ENCODE results near the gene IWS1.

The IWS1 gene

DNA sequence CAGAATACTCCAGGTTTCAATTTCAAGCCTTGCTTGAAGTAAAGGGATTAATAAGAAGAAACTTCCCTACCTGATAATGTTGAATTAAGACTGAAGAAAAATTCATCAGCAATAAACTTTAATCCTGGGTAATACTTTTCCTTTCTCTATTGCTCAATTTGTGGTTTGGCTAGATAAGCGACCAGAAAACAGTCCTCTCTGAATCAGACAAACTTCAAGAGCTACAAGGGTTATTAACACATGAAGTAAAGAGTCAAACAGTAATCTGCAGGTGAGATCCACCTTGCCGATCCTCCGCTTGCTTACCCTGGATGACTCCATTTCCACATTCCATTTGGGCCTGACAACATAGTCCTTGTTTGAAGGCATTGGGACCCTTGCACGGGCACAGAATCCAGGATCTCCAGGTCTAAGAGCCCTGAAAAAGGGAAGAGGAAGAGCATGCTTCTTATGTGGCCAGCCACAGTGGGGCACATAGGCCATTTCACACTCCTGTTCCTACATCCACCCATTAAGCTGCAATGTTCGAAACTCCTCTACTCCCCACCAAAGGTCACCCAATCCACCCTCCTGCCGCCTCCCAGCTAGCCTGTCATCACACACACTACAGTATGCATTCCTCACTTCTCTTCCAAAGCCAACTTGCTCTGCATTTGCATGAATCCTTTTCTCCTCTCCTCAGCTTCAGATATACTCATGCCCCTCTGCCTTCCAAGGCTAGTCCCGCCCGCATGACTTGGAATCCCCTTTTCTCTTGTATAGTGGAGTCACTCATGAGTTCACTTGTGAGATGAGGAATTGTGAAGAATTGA, 39.8 kb downstream of the IWS1 start:
- no peak for DNase-seq

DNA sequence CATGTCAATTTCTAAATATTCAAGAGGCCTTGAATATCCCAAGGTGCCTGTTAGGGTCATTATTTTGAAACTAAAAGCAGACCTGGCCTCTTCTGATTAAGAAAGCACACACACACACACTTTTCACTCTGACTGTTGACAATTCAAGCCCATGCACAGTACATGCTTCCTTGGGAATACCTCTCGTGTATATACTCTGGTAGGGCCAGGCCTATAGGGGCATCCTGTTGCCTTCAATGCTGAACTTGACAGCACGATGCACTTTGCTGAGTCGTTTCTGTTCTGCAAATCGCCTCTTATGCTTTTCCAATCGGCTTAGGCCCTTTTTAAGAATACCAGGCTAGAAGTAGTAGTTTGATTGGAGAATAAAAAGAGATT, 40.6 kb downstream of the IWS1 start:
- DNase-seq, result no peak

DNA sequence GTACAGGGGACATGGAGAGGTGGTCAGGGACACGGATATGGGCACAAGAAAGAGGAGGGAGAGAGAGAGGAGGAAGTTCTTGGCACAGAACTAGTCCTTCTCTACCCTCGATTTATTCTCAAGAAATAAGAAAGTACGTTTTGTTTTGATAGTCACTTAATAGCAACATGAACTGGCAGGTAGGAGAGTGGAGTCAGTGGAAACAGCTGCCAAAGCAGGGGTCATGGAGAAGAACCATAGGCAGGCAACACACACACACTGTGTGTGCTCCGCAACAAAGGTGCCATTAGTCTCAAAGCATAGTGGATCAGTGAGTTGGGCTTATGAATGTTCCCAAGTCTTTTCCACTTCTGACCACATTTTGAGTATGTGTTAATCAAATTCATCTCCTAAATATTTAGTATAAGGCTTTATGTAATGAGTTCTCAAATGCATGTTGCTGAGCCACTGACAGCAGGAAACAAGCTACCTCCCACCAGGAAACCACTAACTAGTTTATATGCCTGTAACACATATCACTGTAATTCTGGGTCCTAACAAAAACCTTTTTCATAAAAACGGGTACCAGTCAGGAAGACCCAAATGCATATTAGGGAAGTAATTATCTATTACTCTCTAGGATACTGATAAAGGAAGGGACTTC, 41.1 kb downstream of the IWS1 start:
- no peak for DNase-seq

DNA sequence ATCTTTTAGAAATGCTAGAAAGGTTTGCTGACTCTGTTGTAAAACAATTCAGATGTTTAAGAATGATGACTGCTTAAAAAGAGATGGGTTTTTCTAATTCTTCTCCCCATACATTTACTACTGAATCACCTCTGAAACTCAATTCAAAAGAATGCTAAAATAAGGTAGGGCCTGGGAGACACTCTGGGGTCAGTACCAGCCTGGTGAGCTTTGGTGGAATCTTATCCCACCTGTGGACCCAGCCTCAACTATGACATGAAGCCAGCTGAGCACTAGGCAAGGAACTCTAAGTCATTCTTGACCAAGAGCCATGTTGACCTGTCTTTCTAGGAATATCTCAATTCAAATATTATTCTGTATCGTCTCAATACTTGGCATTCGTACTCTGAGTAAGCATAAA, 44.3 kb downstream of the IWS1 start:
- no peak for DNase-seq

DNA sequence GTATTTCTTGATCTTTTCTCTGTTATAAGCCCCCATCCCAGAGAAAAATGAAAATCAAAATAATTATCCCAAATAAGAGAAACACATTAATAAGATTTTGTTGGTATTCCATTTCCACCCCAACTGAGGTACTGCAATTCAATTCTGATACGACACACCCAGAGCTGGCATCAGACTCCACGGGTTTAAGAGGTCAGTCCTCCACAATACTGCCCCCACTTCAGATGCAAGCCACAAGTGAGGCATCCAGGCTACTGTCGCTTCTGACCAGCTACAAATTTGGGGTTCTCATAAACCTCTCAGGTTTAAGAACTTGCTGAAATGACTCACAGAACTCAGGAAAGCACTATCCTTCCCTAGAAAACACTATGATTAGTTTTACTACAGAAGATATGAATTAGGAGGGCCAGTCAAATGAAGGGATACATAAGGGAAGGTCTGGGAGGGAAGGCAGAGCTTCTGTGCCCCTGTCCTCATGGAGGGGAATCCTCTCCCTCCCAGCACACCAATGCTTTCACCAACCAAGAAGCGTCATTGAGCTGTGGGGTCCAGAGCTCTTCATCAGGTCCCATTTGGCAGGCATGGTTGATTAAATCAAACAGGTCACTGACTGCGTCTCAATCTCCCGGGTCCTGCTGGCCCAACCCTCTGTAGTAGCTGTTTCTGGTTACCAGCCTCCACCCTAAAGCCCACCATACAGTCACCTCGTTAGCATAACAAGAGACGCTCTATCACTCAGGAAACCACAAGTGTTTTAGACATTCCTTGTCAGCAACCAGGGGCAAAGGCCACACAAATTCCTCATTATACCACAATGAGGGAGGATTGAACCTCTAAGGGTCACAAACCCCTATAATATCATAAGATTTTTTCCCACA, 46.2 kb downstream of the IWS1 start:
- DNase-seq, result no peak

DNA sequence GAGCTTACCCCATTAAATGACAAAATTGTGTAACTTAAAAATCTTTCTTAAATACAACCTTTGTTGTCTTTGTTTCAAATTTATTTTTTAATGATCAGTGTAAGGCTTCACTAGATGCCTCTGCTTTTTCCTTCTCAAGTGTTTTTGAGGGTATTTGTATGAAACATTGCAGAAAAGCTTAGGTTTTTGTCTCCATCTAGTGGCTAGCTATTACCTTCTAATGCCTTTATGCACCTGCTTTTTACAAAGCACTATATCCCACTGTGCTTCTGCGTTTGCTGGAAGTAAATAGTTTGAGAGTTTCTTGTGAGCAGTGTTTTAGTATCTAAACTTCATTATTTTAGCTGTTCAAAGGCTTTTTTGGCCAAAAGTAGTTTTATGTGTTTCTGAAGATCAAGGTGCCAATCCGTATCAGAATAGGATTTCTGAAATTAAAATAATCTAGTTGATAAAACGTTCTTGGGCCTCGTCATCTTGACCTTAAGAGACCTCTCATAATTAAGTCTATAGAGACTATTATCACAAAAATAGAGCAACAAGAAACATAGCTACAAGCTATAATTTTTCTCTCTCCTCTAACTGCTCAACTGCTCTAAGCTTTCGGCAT, 47.0 kb downstream of the IWS1 start:
- DNase-seq, result no peak

DNA sequence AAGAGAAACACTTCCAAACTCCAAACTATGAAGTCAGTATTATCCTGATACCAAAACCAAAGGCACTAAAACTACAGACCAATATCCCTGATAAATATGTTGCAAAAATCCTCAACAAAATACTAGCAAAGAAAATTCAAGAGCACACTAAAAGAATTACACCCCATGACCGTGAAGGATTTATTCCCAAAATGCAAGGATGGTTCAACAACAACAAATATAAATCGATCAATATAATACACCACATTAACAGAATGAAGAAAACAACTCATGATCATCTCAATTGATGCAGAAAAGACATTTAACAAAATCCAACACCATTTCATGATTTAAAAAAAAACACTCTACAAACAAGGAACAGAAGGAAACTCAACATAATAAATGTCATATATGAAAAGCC, 50.5 kb downstream of the IWS1 start:
- no peak for DNase-seq

DNA sequence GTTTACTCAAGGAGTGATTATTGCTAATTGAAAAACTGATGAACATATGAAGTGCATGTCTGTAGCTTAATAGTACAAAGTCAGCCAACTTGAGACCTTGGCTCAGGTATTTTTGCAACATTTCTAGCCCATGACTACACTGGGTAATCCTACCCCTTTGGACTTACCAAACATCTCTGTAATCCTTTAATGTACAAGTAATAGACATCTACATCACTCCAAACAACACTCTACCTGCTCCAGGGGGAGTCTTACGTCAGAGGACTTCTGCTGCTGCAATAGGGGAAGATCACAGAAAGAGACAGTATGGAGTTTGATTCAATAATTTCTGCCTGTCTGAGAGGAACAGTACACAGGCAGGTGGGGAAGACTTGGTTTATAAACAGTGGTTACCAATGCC, 54.0 kb downstream of the IWS1 start:
- DNase-seq, result no peak

DNA sequence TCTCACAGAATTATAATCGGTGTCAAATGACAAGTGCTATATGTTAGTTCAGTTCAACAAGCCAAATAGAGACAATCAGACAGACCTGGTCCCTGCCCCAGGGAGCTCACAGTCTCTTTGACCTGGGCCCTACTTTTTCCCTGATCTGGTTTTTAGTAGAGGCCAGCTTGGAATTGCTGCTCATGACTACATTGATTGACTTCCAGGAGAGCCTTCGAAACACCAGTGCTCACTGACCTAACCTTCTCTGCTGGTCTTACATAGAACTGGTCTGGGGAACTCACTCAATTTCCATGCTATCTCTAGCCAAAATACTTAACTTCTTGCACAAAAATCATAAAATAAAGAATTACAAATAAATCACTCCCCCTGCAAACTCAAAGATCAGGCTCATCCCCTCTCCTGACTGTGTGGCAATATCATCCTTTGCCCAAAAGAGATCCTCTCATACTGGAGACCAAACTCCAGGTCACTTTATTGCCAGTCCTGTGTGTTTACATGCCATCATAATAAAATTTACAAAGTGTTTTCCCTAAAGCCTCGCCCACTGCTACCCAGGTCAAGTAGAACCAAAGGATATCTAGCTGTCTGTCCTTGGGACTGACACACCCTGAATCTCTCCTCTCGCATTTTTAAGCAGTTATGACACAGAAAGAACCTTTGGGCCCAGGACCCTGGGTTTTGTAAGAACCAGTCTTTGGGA, 54.9 kb downstream of the IWS1 start:
- DNase-seq, result no peak

DNA sequence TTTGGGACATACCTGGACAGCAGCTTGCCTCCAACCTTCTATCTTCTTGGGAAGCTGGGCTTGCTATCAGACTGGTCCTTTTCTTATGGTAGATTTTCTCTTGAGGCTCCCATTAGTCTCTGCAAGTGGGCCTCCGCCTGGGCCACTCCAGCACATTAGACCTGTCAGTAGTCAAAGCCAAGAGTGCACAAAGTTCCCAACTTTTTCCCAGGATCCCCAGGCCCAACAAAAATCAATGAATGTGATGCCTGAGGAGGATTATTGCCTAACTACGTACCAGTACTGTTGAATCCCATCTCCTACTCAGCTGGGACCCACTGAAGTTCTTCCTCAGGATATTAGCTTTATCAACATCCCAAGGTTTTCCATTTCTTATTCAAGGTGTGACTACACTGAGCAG, 56.3 kb downstream of the IWS1 start:
- no peak for DNase-seq

DNA sequence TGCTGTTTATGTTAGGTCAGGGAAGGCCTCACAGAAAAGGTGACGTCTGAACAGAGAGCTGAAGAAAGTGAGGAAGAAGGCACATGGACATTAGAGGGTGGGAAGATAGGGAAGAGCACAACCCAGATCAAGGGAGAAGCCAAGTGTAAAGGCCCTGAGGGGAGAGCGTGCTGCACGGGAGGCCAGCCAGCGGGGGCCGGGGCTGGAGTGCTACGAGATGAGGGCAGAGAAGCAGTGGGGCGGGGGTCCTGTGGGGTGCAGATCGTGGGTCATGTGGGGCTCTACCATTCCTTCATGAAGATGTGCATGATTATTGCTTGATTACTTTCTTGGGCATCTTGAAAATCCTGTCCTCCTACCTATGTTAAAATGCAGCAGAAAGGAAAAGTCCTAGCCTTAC, 57.2 kb downstream of the IWS1 start:
- no peak for DNase-seq

DNA sequence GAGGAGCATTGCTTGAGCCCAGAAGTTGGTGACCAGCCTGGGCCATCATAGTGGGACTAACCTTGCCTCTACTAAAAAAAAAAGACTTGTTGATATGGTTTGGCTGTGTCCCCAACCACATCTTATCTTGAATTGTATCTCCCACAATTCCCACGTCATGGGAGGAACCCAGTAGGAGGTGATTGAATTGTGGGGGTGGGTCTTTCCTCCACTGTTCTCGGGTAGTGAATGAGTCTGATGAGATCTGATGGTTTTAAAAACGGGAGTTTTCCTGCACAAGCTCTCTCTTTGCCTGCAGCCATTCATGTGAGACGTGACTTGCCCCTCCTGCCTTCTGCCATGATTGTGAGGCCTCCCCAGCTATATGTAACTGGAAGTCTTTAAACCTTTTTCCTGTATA, 61.0 kb downstream of the IWS1 start:
- no peak for DNase-seq

DNA sequence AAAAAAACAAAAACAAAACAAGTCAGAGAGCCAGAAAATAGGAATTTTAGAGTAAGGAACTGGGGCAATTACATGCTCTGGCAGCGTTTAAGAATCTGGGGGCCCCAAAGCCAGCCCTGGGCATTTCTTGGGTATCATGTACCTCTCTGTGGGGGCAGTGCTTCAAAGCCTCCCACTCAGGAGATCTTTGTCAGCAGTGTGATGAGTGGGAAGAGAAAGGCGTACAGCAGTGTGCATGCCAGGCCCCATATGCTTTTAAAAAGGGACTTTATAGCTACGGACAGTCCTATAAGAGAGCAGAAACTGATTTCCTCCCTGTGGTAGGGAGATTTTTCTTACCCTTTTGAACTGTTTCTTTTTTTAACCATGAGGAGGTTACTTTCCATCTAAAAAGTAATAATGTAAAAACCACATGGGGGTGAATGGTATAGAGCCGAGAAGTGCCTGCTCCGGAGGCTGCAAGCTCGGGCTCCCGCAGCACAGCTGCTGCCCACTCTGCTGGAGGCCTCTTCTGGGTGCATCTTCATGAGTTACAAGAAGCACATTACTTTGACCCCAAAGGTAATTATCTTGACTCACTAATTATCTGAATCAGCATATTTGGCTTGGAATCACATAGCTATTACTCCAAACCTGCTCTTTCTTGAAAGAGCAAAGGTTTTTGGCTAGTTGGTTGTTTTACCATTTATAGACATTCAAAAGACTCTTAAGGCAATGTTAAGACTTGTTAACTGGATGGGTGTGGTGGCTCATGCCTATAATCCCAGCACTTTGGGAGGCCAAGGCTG, 61.6 kb downstream of the IWS1 start:
- DNase-seq, result no peak

DNA sequence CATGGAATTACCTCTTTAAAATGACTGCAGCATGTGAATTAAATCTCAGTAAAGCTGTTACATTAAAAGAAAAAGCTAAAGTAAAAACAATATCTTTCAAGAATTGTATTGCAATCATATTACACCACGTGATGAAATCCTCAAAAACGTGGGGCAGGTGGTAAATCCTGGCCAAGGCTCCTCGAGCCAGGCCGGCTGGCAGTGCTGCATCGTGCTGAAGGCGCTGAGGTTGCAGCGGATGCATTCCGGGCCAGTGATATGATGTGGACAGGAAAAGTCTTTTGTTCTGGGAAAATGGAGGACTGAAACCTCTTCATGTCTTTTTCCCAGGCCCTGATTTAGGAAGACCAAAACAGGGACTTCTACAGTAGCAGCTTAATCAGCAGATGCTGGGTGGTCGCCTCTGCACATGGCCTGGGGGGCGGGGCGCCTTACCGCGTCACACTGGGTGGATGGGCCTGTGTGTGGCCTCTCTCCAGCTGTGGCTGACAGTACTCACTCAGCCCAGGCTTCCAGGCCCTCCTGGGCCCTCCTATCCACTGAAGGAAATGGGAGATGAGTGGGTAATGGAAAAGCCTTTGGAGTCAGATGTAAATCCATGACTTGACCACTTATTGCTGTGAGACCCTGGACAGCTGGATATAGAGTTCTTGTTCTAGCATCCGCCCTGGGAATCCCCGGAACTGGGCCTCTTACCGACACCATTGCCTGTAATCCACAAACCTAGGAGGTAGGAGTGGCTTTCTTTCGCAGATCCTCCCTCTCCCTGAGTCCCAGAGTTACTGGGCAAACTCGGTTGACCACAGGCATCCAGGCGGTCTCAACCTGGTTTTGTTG, 62.9 kb downstream of the IWS1 start:
- no peak for DNase-seq

DNA sequence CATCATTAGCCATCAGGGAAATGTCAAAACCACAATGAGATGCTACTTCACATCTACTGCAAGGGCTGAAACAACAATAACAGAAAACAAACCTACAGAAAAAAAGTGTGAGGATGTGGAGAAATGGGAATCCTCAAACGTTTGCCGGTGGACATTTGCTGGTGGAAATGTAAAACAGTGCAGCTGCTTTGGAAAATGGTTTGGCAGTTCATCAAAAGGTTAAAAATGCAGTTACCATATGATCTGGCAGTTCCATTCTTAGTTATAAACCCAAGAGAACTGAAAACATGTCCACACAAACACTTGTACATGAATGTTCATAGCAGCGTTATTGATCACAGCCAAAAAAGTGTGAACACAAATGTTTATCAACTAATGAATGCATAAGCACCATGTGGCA, 63.8 kb downstream of the IWS1 start:
- DNase-seq, result no peak

DNA sequence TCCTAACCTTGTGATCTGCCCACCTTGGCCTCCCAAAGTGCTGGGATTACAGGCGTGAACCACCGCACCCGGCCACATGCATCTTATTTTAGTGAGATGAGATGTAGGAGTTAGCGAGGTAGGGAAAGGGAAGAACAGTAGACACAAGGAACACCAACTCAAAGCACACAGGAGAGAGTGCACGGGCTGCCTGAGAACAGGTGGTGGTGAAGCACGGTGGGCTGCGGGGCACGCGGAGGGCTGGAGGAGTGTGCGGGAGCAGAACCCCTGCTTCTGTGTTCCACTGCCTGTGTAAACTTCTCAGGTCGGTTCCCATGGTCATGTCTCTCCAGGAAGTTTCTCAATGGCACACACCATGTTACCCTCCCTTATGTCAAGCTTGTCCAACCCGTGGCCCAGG, 69.3 kb downstream of the IWS1 start:
- no peak for DNase-seq

DNA sequence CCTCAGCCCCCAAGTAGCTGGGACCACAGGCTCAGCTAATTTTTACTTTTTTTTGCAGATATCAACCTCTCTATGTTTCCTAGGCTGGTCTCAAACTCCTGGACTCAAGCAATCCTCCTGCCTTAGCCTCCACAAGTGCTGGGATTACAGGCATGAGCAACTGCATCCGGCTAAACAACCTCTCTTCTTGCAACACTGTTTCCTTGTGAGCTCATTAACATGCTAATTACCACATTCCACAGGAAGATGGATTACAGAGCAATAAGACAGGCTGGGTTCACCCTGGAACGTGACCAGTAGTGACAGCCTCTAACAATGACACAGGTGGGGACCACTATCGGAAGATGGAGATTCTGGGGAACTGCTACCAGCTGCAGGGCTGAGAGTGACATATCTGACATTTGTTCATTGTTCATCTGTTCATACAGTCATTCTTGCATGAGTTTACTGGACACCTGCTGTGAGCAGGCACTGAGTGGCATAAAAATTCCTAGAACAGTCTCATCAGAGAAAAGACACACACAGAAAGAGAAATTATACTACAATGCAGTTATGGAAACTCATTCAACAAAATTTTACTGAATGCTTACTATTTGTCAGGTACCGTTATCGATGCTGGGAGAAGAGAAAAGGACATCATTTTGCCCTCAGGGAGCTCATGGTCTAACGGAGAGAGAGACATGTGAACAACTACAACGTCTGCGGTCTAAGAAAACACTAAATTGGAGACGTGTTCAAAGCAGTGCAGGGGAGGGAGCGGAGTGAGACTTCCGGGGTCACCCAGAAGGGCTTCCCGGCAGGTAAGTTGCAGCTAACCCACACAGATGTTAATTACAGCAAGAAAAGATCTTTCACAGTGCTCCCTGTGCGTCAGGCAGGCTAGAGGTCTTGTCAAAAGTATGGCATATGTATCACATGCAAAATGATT, 70.5 kb downstream of the IWS1 start:
- DNase-seq, result no peak

DNA sequence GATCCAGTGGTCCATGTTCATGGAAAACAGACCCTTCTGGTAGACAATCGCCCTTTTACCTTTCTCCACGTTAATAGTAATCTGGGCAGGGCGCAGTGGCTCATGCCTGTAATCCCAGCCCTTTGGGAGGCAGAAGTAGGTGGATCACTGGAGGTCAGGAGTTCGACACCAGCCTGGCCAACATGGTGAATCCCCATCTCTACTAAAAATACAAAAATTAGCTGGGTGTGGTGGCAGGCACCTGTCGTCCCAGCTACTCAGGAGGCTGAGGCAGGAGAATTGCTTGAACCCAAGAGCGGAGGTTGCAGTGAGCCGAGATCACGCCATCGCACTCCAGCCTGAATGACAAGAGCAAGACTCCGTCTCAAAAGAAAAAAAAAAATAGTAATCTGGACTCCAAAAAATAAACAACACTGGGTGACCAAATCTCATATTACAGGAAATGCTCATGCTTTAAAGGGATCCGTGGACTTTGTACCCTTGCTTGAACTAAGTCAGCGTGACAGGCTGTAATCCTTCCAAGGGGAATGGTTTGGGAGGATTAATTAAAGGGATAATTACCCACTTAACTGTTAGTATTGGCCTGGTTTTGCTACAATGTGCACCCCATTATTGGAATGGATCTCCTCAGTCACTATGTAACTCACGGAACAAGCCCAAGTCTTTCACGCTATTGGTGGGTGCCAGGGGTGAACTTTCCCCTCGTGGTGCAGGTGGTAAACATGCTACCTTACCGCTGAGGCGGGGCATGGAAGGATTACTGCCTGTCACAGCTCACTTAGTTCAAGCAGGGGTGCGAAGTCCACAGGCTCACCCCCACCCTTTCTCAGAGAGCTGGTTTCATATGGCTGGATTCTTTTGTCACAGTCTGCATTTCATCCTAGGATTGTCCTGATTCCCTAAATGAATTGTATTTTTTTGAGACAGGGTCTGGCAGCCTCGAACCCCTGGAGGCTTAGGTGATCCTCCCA, 71.4 kb downstream of the IWS1 start:
- DNase-seq, result no peak
